GM21529 (cell line): ENCODE results near the gene CRBN.

Source experiments
- ATAC-seq: cut with Tn5 transposase; IDR thresholded peaks from one replicate; pipeline ENCODE4 v1.9.1; 2021; ENCODE audit not compliant: unreplicated experiment

The CRBN gene

GRCh38 chr3:3179407-3180094 lies at the start of gene CRBN:
CRBN (minus strand) TSS chr3:3179691; CDS start chr3:3179687, 4 bp downstream.
- peak; percentile 99 for ATAC-seq

DNA sequence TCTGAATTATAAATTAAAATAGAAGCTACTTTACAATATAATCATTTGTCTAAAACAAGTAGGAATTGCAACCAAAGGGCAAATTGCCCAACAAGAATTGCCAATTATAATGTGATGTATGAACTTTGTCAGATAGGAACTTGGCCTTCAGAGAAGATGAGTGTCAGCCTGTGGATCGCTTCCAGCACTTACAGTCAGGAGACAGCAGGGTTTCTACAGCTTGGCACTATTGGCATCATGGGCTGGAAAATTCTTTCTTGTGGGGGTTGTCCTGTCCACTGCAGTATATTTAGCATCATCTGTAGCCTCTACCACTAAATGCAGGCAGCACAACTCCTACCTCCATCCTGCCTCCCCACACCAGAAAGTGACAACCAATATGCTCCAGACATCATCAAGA lies 48.1 kb upstream of the CRBN start:
- no peak for ATAC-seq

DNA sequence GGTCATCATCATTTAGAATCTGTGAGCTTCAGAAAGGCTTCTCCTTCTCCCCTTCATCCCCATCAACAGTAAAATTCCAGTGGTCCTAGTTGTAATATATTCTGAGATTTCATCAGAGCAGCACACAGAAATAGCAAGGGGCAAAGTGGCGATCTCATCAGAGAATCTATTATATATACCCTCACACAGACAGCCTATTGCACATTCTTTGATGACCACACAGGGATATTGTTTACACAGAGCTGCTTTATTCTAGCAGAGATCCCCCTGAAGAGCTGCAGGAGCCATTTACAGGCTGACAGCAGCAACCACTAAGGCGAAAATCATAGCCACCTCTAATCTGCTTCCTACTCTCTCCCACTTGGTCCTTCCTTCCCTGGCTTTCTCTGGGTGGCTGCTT lies 42.0 kb upstream of the CRBN start:
- no peak for ATAC-seq

GRCh38 chr3:3216401-3216800 lies 36.9 kb upstream of the CRBN start:
- ATAC-seq = no peak

GRCh38 chr3:3212781-3213440 lies 33.4 kb upstream of the CRBN start:
- ATAC-seq = no peak

GRCh38 chr3:3209714-3210113 lies 30.2 kb upstream of the CRBN start:
- no peak for ATAC-seq

- ATAC-seq = no peak
Measured at GRCh38 chr3:3209057-3209456, 29.6 kb upstream of the CRBN start.

DNA sequence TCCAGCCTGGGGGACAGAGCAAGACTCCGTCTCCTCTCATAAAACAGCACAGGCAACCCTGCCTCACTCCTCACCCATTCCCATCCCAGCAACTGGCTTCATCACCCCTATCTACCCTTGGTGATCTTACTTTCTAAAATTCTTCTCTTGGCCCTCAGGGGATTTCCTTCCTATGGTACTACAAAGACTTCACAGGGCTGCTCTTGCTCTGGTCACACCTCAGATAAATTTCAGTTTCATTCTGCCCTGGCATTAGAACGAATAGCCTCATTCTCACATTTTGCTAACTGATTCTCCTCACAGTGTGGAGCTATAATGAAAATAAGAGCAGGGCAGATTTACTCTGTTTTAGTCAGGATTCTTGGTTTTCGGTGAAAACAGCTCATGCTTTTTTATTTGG lies 22.1 kb upstream of the CRBN start:
- peak; percentile 93 for ATAC-seq

DNA sequence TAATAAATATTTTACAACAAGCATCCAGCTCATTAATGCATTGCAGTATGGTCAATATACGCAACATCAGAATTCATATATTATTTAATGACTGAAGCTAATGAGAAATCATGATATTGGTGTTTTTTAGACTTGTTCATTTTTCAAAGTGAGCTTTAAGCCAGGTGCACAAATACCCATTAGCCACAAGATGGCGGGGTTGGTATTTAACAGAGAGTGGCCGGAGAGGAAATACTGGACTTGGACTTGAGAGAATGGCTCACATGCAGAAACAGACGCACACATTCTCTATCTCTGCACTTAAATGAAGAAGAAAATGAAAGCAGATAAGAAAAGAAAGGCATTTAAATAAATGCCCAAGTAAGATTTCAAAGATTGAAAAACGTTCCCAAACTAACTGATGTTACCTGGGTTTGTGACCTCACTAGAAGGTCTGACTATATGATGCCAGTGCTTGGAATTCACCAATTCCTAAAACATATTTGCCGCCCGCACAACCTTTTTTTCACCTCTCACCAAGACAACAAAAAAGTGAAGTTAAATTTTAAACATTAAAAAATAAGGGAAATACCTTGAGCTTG lies 21.2 kb upstream of the CRBN start:
- ATAC-seq = peak; percentile 69

- no peak for ATAC-seq
Measured at GRCh38 chr3:3199306-3199705, 19.8 kb upstream of the CRBN start.

DNA sequence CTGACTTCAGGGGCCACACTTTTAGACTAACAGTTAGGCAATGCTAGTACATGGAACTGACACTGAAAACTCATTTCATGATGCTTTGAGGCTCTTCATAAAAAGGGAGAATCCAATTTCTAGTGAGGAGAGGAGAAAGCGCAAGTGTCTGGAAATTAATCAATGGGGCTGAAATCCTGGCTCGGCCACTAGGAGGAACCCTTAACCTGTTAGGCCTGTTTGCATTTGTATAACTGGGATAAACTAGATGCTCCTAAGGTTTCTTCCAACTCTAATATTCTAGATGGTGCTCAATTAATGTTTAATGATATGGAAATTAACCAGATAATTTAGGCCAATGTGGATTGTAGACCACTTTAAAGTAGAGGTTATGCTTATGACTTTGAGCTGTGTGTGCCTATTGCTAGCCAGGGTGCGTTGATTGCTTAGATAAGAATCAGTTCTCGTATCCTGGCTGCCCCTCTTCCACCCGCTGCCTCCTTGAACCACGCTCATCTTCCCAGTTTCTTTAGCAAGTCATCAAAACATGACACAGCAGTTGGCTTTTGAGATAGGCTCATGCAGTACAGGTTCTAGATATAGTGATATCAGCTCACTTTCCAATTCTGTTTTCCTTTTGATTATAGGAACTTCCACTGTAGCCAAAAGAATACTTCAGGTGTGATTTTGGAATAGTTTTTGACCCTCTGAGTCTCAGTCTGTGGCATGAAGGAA lies 16.8 kb upstream of the CRBN start:
- no peak for ATAC-seq

- ATAC-seq = no peak
Measured at GRCh38 chr3:3194861-3195260, 15.4 kb upstream of the CRBN start.

DNA sequence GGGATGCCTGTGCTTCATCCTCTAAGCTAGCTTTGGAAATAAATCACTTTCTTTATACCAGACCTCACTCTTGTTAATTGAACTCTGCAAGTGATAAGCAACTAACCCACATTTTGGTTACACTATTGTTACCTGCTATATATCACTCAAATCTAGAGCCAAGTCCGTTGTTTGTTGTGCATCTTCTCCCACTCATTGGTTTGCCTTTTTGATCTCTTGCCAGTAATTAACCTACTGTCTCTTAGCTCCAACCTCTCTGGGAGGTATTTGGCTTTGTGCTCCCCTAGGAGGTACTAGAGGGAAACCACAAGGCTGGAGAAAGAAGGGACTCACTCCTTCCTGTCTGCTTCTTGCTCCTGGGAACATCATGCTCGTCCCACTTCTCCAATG lies 12.8 kb upstream of the CRBN start:
- ATAC-seq = no peak

DNA sequence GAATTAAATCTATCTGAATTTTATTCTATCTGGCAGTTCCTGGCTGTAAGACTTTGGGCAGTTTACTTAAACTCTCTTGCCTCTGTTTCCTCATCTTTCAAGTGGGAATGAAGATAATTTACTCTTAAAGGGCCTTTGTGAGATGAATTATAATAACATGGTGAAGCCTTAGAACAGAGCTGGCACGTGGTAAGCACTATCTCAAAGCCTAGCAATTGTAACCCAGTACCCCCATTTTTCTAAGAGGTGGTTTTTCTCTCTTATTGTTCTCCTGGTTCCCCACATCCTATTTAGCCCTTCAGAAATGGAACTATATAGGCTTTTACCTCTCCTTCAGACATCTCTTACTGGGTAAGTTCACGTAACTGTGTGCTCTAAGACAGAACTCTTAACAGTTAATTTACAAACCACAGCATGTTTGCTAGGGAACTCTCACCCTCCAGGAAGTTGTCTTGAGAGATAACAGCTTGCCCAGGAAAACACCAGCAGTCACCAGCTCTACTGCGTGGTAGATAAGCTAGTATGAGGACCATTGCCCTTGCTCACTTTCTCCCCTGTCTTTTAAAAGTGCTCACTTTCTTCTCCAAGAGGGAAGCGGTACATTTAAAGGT lies 12.3 kb upstream of the CRBN start:
- no peak for ATAC-seq

DNA sequence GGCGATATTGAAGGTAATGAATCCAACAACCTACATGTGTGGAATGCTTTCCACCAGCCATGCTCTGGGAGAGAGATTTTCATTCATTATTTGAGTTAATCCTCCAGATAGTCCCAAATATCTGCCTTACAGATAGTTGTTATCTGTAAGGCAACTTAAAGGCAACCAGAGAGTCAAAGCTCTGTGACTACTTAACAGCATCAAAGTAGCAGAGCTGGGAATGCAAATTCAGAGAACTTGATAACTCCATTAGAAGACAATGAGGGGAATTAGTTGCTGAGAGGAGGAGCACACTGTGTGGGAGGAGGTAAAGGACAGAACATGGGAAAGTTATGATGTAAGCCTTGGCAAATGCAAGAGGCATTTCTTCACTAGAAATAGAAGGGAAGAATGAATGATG lies 10.5 kb upstream of the CRBN start:
- ATAC-seq = no peak

GRCh38 chr3:3189102-3189727 lies 9.7 kb upstream of the CRBN start:
- ATAC-seq = no peak

DNA sequence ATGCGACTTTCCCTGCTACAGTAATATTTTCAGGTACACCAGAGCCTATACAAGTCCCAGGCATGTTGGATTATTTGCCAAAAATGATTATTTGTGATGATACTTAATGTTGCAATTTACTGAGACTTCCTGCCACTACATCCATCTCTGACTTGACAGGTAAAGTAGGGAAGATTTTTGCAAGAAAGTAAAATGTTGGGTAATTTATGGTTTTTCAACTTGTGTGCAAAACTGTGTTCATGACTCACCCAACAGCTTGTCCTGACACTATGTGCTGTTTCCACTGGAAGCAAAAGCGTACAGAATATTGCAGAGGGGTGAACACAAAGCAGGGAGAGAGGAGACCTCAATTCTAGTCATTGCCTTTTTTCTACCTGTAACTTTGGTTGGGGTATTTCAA lies 5.4 kb upstream of the CRBN start:
- no peak for ATAC-seq

DNA sequence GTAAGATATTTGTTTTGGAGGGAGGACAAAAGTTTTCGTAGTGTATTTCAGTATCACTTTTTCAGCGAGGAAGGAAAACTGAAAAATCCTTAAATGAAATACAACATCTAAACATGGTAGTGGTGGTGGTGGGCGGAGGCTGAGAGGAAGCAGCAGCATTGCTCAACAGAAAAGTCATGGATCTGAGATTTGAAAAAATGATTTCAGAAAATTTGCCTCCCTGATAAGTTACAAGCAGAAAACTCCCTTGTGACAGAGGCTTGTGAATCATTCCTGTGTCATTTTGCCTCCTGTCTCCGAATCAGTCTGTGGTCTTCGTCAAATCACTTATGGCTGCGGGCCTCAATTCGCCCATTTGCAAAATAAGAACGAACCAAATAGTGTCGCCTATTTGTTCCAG lies 965 bp upstream of the CRBN start:
- no peak for ATAC-seq

DNA sequence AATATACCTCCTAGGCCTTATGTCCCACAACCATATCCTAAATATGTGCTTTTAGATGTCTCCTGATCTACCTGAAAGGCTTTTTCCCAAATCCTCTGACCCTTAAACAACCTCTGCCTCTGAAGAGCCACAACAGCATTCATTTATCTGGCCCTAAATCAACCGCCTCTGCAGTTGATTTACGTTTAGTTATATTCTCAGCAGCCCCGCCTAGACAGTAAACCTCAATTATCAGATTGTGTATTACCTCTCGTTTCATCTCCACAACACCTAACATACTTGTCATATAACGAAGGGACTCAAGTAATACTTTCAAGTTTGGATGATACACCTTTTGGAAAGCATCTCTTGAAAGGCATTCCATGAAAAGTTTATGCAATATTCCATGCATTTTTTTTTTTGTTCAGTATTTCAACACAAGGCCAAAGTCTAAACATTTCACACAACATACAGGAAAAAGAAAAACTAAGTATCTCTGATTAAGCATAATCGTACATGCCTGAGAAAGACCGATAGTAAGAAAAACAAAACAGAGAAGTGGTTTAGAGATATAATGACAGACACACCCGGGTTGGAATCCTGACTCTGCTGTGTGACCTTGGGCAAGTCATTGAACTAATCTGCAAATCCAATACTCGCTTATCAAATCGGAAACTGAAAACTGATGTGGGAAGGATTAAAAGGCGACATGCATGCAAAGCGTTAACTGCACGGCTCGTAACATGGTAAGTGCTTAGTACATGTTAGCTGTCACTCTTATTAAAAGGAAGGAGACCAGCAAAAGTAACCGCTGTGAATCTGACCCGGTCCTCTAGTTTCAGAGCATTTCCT lies 778 bp downstream of the CRBN start:
- ATAC-seq = no peak

- ATAC-seq = no peak
Measured at GRCh38 chr3:3177861-3178497, 1.5 kb downstream of the CRBN start.
